MM.1S (cell line): ENCODE measurements around the gene TCF20.

ENCODE experiments used
- DNase-seq: peaks from one replicate; pipeline ENCODE4 v3.0.0-alpha.2; 2015
- H2AFZ ChIP-seq: fragments of 300-600 bp; sonication (generic); 2 replicates; pipeline ENCODE4 v1.6.0; 2016; ENCODE audit warnings: antibody characterized with exemption, low read length
- H3F3A ChIP-seq: fragments of 300-600 bp; sonication (generic); 2 replicates; pipeline ENCODE4 v1.6.1; 2016; ENCODE audit warnings: mild to moderate bottlenecking, antibody characterized with exemption, low read length, moderate library complexity, mixed read lengths; ENCODE audit not compliant: insufficient read depth
- H3K27ac ChIP-seq: fragments of 300-600 bp; sonication (generic); 2 replicates; pipeline ENCODE4 v1.5.1; 2016; ENCODE audit warnings: mild to moderate bottlenecking, low read length
- H3K27me3 ChIP-seq: fragments of 300-600 bp; sonication (generic); replicated peaks from 2 replicates; pipeline ENCODE4 v1.6.0; 2016; ENCODE audit warnings: low read length; ENCODE audit not compliant: insufficient read depth
- H3K36me3 ChIP-seq: fragments of 300-600 bp; sonication (generic); replicated peaks from 2 replicates; pipeline ENCODE4 v1.6.1; 2016; ENCODE audit warnings: mild to moderate bottlenecking, low read length, mixed read lengths; ENCODE audit not compliant: insufficient read depth
- H3K4me1 ChIP-seq: fragments of 300-600 bp; sonication (generic); 2 replicates; pipeline ENCODE4 v1.6.1; 2016; ENCODE audit warnings: low read length, mixed read lengths
- H3K4me2 ChIP-seq: fragments of 300-600 bp; sonication (generic); 2 replicates; pipeline ENCODE4 v1.6.0; 2016; ENCODE audit warnings: low read depth, low read length
- H3K4me3 ChIP-seq: fragments of 300-600 bp; sonication (generic); 2 replicates; pipeline ENCODE4 v1.5.1; 2016; ENCODE audit warnings: low read length, mixed read lengths
- H3K79me2 ChIP-seq: fragments of 300-600 bp; sonication (generic); 2 replicates; pipeline ENCODE4 v1.6.1; 2016; ENCODE audit warnings: mixed run types, low read length, mixed read lengths
- H3K9ac ChIP-seq: fragments of 300-600 bp; sonication (generic); 2 replicates; pipeline ENCODE4 v1.6.1; 2016; ENCODE audit warnings: low read length, mixed read lengths
- H3K9me2 ChIP-seq: fragments of 300-600 bp; sonication (generic); replicated peaks from 2 replicates; pipeline ENCODE4 v1.6.1; 2016; ENCODE audit warnings: mild to moderate bottlenecking, low read length, mixed read lengths; ENCODE audit not compliant: insufficient read depth
- H3K9me3 ChIP-seq: fragments of 300-600 bp; sonication (generic); replicated peaks from 2 replicates; pipeline ENCODE4 v1.6.1; 2016; ENCODE audit warnings: mild to moderate bottlenecking, low read length, mixed read lengths; ENCODE audit not compliant: insufficient read depth
- H4K20me1 ChIP-seq: fragments of 300-600 bp; sonication (generic); 2 replicates; pipeline ENCODE4 v1.6.1; 2016; ENCODE audit warnings: mild to moderate bottlenecking, low read length, moderate library complexity, mixed read lengths; ENCODE audit not compliant: insufficient read depth
- CTCF ChIP-seq: fragments of 300-600 bp; sonication (generic); IDR thresholded peaks from 2 replicates; pipeline ENCODE4 v1.5.1; 2016; ENCODE audit warnings: antibody characterized with exemption, low read length, mixed read lengths
- EZH2 ChIP-seq: fragments of 300-600 bp; sonication (generic); optimal IDR thresholded peaks from 2 replicates; pipeline ENCODE3; 2017; ENCODE audit warnings: low read depth, mild to moderate bottlenecking, antibody characterized with exemption, low read length, mixed read lengths
- EZH2phosphoT487 ChIP-seq: fragments of 300-600 bp; sonication (generic); IDR thresholded peaks from 2 replicates; pipeline ENCODE4 v1.6.1; 2018; ENCODE audit warnings: antibody characterized with exemption, low read length

Gene TCF20

GRCh38 chr22:42236848-42237247, 33.6 kb downstream of the TCF20 start:
- no peaks in the 10 kb centered on the region for H3K4me1 ChIP-seq
- H2AFZ ChIP-seq = no peak overlapping the region
- no peaks in the 10 kb centered on the region for H3K9me3 ChIP-seq
- no peak for DNase-seq
- H3K4me2 ChIP-seq = no peak overlapping the region
- H3K9ac ChIP-seq = no peak overlapping the region
- no peak overlapping the region for H3K27ac ChIP-seq
- H4K20me1 ChIP-seq = peaks cover 6% of the 10 kb centered on the region; the same call in 1 of the 2 replicates
- no peaks in the 10 kb centered on the region for H3K27me3 ChIP-seq
- no peaks in the 10 kb centered on the region for H3K36me3 ChIP-seq
- TF ChIP-seq EZH2phosphoT487 (no peak), CTCF (no peak), EZH2 (no peak)
- no peak overlapping the region for H3K4me3 ChIP-seq
- H3K79me2 ChIP-seq = peaks cover 95% of the 10 kb centered on the region
- H3F3A ChIP-seq = no peaks in the 10 kb centered on the region
- H3K9me2 ChIP-seq = no peaks in the 10 kb centered on the region

GRCh38 chr22:42236268-42236667, 34.2 kb downstream of the TCF20 start:
- Histone ChIP-seq H3K4me1 (no peaks in the 10 kb centered on the region), H3K79me2 (peaks cover 91% of the 10 kb centered on the region), H3K9me3 (no peaks in the 10 kb centered on the region), H3K4me2 (no peak overlapping the region), H2AFZ (no peak overlapping the region), H3F3A (no peaks in the 10 kb centered on the region), H3K36me3 (no peaks in the 10 kb centered on the region), H3K9me2 (no peaks in the 10 kb centered on the region), H4K20me1 (peaks cover 6% of the 10 kb centered on the region; the same call in 1 of the 2 replicates), H3K27me3 (no peaks in the 10 kb centered on the region), H3K4me3 (no peak overlapping the region), H3K27ac (no peak overlapping the region), H3K9ac (no peak overlapping the region)
- TF ChIP-seq EZH2phosphoT487 = no peak
- TF ChIP-seq EZH2 = no peak
- TF ChIP-seq CTCF = no peak
- no peak for DNase-seq

GRCh38 chr22:42233879-42234278, 36.6 kb downstream of the TCF20 start:
- peaks cover 10% of the 10 kb centered on the region; the same call in 1 of the 2 replicates for H4K20me1 ChIP-seq
- peaks cover 90% of the 10 kb centered on the region for H3K79me2 ChIP-seq
- H3K27ac ChIP-seq = no peak overlapping the region

More at GRCh38 chr22:42233879-42234278, 36.6 kb downstream of the TCF20 start:
- no peaks in the 10 kb centered on the region for H3K9me3 ChIP-seq
- H3K4me2 ChIP-seq = no peak overlapping the region
- no peaks in the 10 kb centered on the region for H3F3A ChIP-seq
- H3K9me2 ChIP-seq = no peaks in the 10 kb centered on the region
- no peaks in the 10 kb centered on the region for H3K36me3 ChIP-seq
- no peaks in the 10 kb centered on the region for H3K27me3 ChIP-seq
- no peak for DNase-seq
- H2AFZ ChIP-seq = no peak overlapping the region
- H3K4me3 ChIP-seq = no peak overlapping the region
- TF ChIP-seq EZH2phosphoT487 (no peak), EZH2 (no peak), CTCF (no peak)
- no peaks in the 10 kb centered on the region for H3K4me1 ChIP-seq
- no peak overlapping the region for H3K9ac ChIP-seq
